Adrenal gland (tissue), 5 donors: ENCODE results near the gene ARVCF.

Source experiments
- CTCF ChIP-seq, 6 experiments: fragments of 450-650 bp in 4 of 6; fragments of 200-600 bp in 2 of 6; sonication (generic) in 1 of 6; IDR thresholded peaks; 1 replicate in 5 of 6; 2 replicates in 1 of 6; pipeline versions ENCODE4 v1.5.1 to v1.8.0; 2016 to 2021; ENCODE audit warnings: antibody characterized with exemption in 6 of 6, mild to moderate bottlenecking in 2 of 6, moderate library complexity in 1 of 6
- POLR2A ChIP-seq, 2 donors: fragments of 450-650 bp; IDR thresholded peaks; one replicate each; pipeline ENCODE4 v1.6.1; 2017; ENCODE audit warnings: antibody characterized with exemption in 2 of 2, mild to moderate bottlenecking in 2 of 2, moderate library complexity in 1 of 2
- donor health status: DM: no; HTN: no; CAD: no.

- TF ChIP-seq CTCF (IDR thresholded peaks at IDR 0.05), result no peak
- no peak for TF ChIP-seq POLR2A (IDR thresholded peaks at IDR 0.05)
Observed at GRCh38 chr22:20051927-20052308, 35.3 kb upstream of the ARVCF start.
